ENCODE measurements around the gene GRID2. TPM values are rescaled to one million over a fixed set of nuclear protein-coding genes. Genes with fewer than 3 reads are reported as not detected.

GRID2 gene
- total RNA-seq, 1 donor from 2014 or later, result not detected

DNA sequence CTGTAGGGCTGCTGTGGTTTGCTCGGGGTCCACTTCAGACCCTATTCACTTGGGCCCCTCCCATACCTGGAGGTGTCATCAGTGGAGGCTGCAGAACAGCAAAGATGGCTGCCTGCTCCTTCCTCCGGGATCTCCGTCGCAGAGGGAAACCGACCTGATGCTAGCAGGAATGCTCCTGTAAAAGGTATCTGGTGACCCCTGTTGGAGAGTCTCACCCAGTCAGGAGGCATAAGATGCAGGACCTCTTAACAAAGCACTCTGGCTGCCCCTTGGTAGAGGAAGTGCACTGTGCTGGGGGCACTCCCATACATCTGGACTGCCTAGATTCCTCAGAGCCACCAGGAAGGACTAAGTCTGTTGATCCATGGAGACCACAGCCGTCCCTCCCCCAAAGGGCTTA is 296.9 kb downstream of the GRID2 start:
- no peak for DNase-seq
- intact Hi-C loops (cut with micrococcal nuclease), result no loop called here
- Histone ChIP-seq H3K27me3 (ENCODE audit: low read depth) (no peaks in the 10 kb centered on the region), H3K4me3 (no peak overlapping the region), H3K9me3 (replicated peaks) (peaks cover 14% of the 10 kb centered on the region), H3K4me1 (no peaks in the 10 kb centered on the region), H3K36me3 (no peaks in the 10 kb centered on the region), H3K27ac (replicated peaks) (no peak overlapping the region)
- TF ChIP-seq, protein P1, sequence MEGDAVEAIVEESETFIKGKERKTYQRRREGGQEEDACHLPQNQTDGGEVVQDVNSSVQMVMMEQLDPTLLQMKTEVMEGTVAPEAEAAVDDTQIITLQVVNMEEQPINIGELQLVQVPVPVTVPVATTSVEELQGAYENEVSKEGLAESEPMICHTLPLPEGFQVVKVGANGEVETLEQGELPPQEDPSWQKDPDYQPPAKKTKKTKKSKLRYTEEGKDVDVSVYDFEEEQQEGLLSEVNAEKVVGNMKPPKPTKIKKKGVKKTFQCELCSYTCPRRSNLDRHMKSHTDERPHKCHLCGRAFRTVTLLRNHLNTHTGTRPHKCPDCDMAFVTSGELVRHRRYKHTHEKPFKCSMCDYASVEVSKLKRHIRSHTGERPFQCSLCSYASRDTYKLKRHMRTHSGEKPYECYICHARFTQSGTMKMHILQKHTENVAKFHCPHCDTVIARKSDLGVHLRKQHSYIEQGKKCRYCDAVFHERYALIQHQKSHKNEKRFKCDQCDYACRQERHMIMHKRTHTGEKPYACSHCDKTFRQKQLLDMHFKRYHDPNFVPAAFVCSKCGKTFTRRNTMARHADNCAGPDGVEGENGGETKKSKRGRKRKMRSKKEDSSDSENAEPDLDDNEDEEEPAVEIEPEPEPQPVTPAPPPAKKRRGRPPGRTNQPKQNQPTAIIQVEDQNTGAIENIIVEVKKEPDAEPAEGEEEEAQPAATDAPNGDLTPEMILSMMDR (IDR thresholded peaks at IDR 0.05; ENCODE audit: borderline replicate concordance), result no peak

DNA sequence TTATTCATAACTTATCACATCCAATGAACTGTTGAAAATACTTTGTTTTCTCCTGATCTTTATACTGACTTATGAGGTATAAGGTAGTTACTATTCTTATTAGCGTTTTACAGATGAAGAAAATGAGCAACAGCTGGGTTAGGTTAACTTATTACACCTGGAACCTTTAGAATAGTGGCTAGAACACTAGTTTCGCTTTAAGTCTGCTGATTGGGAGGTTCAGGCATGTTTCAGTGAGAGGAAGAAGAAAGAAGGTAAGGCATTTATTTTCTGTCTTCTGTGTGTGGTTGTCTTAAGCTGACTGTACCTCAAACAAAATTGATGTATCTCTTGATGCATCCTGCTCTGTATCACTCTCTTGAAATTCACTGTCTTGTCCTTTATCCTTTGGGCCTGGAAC is 302.5 kb downstream of the GRID2 start:
- DNase-seq, result no peak
- intact Hi-C loops (cut with micrococcal nuclease), result no loop called here
- TF ChIP-seq, protein P1 (IDR thresholded peaks at IDR 0.05; ENCODE audit: borderline replicate concordance), result no peak

DNA sequence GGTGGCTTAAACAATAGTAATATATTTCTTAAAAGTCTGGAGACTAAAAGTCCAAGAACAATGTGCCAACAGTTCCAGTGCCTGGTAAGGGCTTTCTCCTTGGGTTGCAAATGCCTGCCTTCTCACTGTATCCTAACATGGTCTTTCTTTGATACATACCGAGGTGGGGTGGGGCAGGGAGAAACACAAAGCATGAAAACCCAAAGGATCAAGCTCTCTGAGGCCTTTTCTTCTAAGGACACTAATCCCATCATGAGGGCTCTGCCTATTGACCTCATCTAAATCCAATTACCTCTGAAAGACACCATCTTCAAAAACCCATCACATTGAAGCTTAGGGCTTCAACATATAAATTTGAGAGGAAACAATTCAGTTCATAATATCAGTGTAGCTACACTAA is 311.3 kb downstream of the GRID2 start:
- TF ChIP-seq, protein P1 (IDR thresholded peaks at IDR 0.05; ENCODE audit: borderline replicate concordance), result no peak
- Histone ChIP-seq H3K9me3 (replicated peaks) (peaks cover 15% of the 10 kb centered on the region), H3K27me3 (ENCODE audit: low read depth) (no peaks in the 10 kb centered on the region), H3K4me3 (no peak overlapping the region), H3K36me3 (no peaks in the 10 kb centered on the region), H3K4me1 (no peaks in the 10 kb centered on the region), H3K27ac (replicated peaks) (no peak overlapping the region)
- intact Hi-C loops (cut with micrococcal nuclease), result no loop called here
- DNase-seq, result no peak

More for the DNA sequence above, 302.5 kb downstream of the GRID2 start:
- Histone ChIP-seq H3K4me3 (no peak overlapping the region), H3K27ac (replicated peaks) (no peak overlapping the region), H3K36me3 (no peaks in the 10 kb centered on the region), H3K4me1 (no peaks in the 10 kb centered on the region), H3K9me3 (replicated peaks) (peaks cover 14% of the 10 kb centered on the region), H3K27me3 (ENCODE audit: low read depth) (no peaks in the 10 kb centered on the region)

DNA sequence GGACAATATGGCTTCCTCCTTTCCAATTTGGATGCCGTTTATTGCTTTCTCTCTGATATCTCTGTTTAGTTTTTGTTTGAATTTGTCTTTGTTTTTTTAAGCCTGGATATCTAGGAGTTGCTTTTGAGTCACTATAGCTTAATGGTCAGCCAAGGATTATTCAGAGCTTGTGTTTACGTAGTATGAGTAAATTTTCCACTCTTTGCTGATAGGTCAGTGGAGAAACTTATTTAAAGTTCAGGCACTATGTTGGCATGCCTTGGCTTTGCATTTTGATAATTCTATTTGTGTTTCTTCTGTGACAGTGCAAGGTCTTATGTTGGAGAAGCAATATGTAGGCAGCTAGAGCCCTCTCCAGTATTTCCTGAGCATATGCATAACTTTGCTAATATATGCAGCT is 315.2 kb downstream of the GRID2 start:
- Histone ChIP-seq H3K4me3 (no peak overlapping the region), H3K9me3 (replicated peaks) (peaks cover 15% of the 10 kb centered on the region), H3K27ac (replicated peaks) (no peak overlapping the region), H3K36me3 (no peaks in the 10 kb centered on the region), H3K4me1 (no peaks in the 10 kb centered on the region), H3K27me3 (ENCODE audit: low read depth) (no peaks in the 10 kb centered on the region)
- no peak for DNase-seq
- TF ChIP-seq, protein P1 (IDR thresholded peaks at IDR 0.05; ENCODE audit: borderline replicate concordance), result no peak
- intact Hi-C loops (cut with micrococcal nuclease), result no loop called here

DNA sequence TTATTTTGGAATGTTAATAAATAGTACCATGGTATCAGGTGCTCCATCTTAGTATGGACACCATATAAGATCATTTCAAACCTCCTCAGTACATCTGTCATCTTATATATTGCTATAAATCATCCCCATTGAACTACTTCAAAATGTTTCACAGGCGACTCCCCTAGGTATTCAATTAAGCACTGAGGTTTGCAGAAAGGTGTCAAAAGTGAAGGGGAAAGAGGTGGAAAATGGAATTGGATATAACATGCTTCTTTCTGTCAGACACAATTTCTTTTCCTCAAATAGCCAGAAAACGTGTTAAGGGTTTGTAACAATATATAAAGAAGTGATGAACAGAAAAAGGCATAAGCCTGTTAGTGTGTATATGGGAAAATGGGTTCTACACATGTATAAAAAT is 325.5 kb downstream of the GRID2 start:
- no peaks in the 10 kb centered on the region for H3K4me1 ChIP-seq
- H3K27me3 ChIP-seq (ENCODE audit: low read depth), result no peaks in the 10 kb centered on the region
- TF ChIP-seq, protein P1 (IDR thresholded peaks at IDR 0.05; ENCODE audit: borderline replicate concordance), result no peak
- H3K9me3 ChIP-seq (replicated peaks), result peaks cover 25% of the 10 kb centered on the region
- no peak overlapping the region for H3K4me3 ChIP-seq
- intact Hi-C loops (cut with micrococcal nuclease), result no loop called here
- H3K36me3 ChIP-seq, result no peaks in the 10 kb centered on the region
- H3K27ac ChIP-seq (replicated peaks), result no peak overlapping the region
- DNase-seq, result no peak

DNA sequence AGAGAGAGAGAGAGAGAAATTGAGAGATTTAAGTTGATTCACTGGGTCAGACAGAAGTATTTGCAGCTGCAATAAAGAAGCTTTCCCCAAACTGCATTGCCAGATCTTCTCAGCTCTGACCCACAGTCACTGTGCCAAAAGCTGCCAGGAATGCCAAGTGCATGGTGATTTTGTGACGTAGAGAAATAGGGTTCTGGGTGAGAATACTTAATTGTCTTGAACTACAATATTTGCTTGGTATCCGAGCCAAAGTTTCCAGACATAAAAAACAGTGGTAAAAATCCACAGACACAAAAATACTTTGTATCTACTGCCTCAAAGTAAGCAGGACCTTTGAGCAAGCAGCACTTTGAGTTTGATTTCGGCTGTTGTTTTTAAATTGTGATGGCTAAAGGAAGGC is 331.1 kb downstream of the GRID2 start:
- TF ChIP-seq, protein P1 (IDR thresholded peaks at IDR 0.05; ENCODE audit: borderline replicate concordance), result no peak
- H3K9me3 ChIP-seq (replicated peaks), result no peaks in the 10 kb centered on the region
- intact Hi-C loops (cut with micrococcal nuclease), result no loop called here
- no peak overlapping the region for H3K27ac ChIP-seq (replicated peaks)
- H3K4me1 ChIP-seq, result no peaks in the 10 kb centered on the region
- H3K36me3 ChIP-seq, result no peaks in the 10 kb centered on the region
- no peak for DNase-seq
- H3K4me3 ChIP-seq, result no peak overlapping the region
- no peaks in the 10 kb centered on the region for H3K27me3 ChIP-seq (ENCODE audit: low read depth)

Measured in left ventricle myocardium inferior (tissue), 1 donor.